HG02678 (cell line): Measurements from ENCODE around the gene MUCL3.
"Not testable (repeated sequence)": the region's sequence is repeated elsewhere in the genome, so short reads cannot be mapped to it uniquely, and the experiment has no call there.

Experiments
- ATAC-seq: cut with Tn5 transposase; IDR thresholded peaks from one replicate; pipeline ENCODE4 v1.9.1; 2021; ENCODE audit warnings: mild to moderate bottlenecking, moderate library complexity; ENCODE audit not compliant: unreplicated experiment

MUCL3 gene, protein sequence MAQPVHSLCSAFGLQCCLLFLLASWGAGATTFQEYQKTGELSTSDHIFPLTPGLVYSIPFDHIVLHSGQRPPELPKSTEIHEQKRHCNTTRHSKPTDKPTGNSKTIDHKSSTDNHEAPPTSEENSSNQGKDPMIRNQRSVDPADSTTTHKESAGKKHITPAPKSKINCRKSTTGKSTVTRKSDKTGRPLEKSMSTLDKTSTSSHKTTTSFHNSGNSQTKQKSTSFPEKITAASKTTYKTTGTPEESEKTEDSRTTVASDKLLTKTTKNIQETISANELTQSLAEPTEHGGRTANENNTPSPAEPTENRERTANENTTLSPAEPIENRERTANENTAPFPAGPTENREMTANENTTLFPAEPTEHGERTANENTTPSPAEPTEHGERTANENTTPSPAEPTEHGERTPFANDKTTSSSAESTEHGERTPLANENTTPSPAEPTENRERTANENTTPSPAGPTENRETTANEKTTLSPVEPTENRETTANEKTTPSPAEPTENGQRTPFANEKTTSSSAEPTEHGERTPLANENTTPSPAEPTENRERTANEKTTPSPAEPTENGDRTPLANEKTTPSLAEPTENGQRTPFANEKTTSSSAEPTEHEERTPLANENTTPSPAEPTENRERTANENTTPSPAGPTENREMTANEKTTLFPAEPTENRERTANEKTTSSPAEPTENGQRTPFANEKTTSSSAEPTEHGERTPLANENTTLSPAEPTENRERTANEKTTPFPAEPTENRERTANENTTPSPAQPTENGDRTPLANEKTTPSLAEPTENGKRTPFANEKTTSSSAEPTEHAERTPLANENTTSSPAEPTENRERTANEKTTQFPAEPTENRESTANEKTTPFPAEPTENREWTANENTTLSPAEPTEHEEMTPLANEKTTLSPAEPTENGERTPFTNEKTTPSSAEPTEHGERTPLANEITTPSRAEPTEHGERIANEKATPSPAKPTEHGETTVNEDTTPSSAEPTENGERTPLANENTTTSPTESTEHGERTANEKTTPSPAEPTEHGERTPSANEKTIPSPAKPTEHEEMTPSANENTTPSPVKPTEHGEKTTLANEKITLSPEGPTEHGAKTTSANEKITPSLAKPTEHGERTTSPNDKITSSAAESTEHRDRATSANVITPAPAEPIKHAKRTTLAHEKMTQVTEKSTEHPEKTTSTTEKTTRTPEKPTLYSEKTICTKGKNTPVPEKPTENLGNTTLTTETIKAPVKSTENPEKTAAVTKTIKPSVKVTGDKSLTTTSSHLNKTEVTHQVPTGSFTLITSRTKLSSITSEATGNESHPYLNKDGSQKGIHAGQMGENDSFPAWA (N-terminal part only)

DNA sequence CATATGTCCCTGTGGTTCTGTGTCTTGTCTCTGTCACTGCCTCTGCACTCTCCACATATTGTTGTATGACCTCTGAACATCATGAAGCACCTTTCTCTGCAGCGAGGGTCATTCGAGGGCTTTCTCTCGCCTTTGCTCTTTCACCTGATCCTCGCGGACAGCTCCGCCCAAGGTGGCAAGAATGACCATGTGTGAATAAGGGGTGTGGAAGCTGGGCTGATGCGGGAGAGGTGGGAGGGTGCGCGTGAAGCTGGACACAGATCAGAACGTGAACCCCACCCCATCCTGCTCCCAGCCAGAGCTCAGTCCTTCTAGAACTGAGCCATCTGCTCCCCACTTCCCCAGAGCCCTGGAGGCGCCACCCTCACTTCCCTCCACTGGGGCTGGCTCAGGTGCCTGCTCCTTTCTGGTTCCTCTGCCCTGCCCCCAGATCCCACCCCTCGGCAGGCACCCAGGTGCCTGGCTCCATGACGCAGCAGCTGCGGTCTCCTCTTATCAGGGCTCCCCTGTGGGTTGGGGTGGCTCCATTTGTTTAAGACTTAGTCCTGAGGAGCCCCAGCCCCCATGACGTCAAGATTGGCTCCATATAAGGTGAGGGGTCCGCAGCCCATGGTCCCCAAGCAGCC is at the start of gene MUCL3:
MUCL3 (plus strand) TSS at position 613 of the 626 bp plus-strand sequence. CDS start 27 bp downstream, outside the sequence.
- no peak for ATAC-seq

DNA sequence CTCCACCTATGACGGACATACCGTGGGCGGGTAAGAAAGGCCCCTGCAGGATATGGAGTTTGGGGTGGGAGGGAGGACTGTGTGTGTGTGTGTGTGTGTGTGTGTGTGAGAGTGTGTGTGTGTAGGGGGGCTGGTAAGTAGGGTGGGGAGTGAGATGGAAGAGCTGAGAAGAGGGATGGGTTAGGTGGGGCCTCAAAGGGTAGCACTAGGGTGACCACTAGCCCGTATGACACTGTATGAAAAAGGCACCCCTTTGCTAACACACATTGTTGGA is 49.4 kb upstream of the MUCL3 start:
- no peak for ATAC-seq

DNA sequence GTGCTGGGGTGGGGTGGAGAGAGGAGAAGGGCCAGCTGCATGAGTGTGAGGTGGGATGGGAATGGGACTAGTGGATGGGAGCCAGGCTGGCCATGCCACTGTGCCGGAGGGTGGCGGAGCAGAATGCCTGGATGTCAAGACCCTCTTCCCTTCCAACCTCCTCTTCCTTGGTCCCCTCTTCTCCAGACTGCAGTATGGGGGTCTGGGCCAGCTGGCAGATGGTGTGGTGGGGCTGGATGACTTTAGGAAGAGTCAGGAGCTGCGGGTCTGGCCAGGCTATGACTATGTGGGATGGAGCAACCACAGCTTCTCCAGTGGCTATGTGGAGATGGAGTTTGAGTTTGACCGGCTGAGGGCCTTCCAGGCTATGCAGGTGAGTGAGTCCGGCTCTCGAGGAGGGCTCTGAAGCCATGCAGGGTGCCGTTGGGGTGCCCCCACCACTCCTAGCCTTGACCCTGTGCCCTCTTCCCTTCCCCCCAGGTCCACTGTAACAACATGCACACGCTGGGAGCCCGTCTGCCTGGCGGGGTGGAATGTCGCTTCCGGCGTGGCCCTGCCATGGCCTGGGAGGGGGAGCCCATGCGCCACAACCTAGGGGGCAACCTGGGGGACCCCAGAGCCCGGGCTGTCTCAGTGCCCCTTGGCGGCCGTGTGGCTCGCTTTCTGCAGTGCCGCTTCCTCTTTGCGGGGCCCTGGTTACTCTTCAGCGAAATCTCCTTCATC is 48.8 kb upstream of the MUCL3 start:
- ATAC-seq, result no peak

DNA sequence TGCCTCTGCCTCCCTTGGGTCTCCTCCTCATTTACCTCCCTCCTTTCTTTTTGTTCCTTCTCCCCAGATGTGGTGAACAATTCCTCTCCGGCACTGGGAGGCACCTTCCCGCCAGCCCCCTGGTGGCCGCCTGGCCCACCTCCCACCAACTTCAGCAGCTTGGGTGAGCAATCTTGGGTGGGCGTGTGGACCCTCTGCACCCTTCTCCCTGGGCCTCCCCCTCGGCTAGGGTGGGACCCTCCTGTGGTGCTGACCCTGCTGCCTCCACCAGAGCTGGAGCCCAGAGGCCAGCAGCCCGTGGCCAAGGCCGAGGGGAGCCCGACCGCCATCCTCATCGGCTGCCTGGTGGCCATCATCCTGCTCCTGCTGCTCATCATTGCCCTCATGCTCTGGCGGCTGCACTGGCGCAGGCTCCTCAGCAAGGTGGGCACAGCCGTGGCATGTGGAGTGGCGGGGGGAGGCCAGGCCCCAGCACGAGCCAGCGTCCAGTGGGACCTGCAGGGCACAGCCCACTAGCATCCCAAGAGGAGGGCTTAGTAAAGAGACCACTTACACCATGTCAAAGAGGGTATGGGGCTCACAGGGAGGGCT is 47.7 kb upstream of the MUCL3 start:
- no peak for ATAC-seq

DNA sequence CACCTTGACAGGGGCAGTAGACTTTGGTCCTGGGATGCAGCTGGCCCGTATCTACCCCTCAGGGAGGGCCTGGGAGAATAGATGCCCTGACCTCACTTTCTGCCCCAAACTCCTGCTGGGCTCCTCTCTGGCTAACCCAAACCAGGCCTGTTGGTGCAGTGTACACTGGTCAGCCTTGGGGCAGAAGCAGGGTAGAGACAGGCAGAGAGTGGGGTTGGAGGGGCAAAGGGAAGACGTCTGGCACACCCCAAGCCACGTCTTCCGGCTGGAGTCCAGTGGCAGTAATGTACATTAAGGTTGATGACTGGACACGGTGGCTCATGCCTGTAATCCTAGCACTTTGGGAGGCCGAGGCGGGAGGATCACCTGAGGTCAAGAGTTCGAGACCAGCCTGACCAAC is 47.1 kb upstream of the MUCL3 start:
- no peak for ATAC-seq

DNA sequence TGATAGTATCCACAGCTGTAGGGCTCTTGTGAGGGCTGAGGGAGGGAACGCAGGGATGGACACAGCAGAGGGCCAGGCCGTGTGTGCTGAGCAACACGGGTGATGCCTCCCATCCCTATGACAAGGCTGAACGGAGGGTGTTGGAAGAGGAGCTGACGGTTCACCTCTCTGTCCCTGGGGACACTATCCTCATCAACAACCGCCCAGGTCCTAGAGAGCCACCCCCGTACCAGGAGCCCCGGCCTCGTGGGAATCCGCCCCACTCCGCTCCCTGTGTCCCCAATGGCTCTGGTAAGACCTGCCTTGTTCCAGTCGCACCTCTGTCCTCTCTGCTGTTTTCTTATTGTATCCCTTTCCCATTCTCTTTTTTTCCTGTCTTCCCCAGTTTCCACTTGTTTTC is 46.4 kb upstream of the MUCL3 start:
- no peak for ATAC-seq

DNA sequence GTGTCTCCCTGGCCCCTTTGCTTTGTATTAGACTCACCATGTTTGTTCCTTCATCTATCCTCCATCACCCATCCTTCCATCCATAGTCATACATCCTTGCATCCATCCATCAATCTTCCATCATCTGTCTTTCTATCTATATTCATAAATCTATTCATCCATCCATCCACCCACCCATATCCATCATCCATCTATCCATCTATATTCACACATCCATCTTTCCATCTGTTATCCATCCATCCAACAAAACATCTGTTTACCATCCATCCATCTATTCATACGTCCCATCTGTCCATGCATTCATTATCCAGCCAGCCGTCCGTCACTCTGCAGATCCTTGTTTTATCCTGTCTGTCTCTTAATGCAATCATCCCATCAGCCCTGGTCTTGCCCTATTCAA is 45.8 kb upstream of the MUCL3 start:
- ATAC-seq, result no peak

DNA sequence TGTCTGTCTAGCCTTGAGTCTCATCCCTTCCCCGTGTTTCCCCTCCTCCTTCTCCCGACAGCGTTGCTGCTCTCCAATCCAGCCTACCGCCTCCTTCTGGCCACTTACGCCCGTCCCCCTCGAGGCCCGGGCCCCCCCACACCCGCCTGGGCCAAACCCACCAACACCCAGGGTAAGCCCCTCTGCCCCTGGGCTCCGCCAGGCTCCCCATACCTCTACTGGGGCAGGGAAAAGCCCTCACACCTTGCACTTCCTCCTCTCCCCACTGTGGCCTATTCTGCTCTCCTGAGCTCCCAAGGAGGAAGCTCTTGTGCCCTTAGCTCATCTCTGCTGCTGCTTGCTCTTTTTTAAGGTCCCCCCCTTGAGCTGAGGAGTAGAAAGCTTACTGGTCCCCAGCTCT is 45.4 kb upstream of the MUCL3 start:
- ATAC-seq, result no peak

DNA sequence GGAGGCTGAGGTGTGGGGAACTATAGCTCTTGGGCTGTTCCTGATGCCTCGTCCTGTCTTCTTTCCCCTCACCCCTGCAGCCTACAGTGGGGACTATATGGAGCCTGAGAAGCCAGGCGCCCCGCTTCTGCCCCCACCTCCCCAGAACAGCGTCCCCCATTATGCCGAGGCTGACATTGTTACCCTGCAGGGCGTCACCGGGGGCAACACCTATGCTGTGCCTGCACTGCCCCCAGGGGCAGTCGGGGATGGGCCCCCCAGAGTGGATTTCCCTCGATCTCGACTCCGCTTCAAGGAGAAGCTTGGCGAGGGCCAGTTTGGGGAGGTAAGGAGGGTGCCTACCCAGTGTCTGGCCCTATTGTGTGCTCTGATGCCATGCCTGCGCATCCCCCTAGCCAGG is 44.2 kb upstream of the MUCL3 start:
- ATAC-seq, result no peak

DNA sequence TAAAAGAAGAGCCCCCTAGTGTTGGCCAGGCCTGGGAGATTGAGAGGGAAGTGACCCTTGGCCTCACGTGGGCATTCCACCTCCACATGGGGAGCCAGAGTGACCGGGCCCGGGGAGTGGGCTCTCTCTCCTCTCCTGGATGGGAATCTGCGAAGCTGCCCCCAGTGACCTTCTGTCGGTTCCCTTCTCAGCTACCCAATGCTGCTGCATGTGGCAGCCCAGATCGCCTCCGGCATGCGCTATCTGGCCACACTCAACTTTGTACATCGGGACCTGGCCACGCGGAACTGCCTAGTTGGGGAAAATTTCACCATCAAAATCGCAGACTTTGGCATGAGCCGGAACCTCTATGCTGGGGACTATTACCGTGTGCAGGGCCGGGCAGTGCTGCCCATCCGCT is 42.9 kb upstream of the MUCL3 start:
- no peak for ATAC-seq

DNA sequence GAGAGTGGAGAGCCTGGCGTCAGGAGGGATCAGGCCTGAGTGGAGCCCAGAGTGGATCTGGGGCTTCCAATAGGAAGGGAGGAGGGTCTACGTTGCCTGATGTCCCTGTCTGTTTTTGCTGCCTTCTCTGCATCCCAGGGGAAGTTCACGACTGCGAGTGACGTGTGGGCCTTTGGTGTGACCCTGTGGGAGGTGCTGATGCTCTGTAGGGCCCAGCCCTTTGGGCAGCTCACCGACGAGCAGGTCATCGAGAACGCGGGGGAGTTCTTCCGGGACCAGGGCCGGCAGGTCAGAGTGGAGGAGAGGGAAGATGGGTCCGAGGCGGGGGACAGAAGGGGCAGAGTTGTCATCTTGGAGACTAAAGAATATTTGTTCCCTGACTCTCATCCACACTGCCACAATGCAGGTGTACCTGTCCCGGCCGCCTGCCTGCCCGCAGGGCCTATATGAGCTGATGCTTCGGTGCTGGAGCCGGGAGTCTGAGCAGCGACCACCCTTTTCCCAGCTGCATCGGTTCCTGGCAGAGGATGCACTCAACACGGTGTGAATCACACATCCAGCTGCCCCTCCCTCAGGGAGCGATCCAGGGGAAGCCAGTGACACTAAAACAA is 41.9 kb upstream of the MUCL3 start:
- ATAC-seq, result no peak

DNA sequence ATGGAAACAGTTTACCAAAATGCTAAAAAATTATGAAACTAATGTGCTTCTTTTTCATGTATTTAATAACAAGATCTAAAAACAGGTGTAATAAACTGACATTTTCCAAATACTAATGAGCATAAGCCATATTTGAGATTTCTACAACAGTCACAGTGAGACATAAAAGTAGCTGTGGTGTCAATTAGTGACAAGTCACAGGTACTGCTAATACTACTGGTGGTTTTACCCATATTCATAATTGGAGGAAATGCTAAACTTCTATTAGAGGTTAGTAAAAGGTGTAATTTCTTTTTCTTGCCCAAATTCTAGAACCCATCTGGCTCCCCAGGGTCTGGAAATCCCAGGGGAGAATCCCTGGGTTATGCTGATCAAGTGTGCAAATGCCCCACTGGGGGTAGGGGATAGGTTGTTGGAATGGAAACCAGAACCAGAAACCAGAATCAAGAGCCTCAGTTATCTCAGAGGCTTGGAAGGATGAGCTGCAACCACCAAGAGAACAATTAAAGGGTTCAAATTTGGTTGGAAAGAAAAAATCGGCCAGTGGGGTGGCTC is 39.8 kb upstream of the MUCL3 start:
- no peak for ATAC-seq

DNA sequence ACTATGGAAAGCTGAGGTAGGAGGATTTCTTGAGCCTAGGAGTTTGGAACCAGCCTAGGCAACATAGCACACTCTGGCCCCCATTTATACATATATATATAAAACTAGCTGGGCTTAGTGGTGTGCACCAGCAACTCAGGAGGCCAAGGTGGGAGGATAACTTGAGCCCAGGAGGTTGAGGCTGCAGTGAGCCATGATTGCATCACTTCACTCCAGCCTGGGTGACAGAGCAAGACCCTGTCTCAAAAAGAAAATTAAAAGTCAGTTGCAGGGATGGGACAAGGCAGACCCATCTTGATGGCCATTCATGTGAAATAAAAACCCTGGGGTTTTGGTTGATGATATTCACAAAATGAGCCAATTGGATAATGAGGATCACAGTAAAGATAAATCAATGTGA is 39.3 kb upstream of the MUCL3 start:
- no peak for ATAC-seq

DNA sequence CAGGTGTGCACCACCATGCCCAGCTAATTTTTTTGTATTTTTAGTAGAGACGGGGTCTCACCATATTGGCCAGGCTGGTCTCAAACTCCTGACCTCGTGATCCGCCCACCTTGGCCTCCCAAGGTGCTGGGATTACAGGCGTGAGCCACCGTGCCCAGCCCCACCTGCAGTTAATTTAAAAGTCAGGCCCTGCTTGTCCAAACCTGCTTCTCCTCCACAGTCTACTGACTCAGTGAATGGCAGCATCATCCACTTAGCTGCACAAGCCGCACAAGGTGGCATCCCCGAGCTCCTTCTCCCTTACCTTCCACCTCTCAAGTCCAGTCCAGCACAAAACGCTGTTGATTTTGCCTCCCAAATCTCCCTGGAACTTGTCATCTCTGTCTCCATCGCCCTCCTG is 38.6 kb upstream of the MUCL3 start:
- ATAC-seq, result not testable (repeated sequence)

DNA sequence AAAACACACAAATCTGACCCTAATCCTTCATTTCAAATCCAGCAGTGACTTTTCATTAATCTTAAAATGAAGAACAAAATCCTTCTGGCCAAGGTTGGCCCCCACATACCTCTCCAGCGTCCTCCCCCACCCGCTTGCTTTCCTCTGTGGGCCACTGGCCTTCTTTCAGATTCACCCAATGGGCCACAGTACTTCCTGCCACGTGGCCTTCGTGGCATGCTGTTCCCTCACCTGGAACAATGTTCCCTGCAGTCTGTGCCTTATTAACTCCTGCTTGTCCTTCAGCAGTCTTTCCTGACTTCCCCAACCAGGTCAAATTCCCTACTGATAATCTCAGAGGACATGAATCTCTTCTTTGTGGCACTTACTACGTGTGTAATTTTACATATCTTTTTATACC is 38.1 kb upstream of the MUCL3 start:
- ATAC-seq, result no peak

DNA sequence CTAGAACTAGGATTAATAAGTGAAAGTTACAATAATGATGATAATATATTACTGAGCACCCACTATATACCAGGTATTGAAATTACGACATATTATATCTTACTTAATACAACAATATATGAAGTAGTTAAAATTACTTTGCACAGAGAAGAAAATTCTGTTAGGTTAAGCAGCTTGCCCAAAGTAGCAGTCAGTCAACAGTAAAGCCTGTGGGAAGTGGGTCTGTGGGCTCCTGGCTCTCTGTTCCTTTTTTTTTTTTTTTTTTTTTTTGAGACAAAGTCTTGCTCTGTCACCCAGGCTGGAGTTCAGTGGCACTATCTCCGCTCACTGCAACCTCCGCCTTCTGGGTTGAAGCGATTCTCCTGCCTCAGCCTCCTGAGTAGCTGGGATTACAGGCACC is 37.5 kb upstream of the MUCL3 start:
- no peak for ATAC-seq

DNA sequence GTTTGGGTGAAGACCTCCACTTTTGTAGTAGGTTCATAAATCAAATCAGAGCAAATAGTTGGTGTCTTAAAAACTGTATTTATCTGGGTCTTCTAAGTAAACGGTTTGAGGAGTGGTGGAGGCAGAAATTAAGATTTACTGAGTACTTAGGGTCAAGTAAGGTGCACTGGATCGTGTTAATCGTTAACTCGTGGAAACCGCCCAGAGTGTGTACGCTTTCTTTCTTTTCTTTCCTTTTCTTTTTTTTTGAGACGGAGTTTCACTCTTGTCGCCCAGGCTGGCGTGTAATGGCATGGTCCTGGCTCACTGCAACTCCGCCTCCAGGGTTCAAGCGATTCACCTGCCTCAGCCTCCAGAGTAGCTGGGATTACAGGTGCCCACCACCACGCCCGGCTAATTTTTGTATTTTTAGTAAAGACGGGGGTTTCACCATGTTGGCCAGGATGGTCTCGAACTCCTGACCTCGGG is 33.4 kb upstream of the MUCL3 start:
- not testable (repeated sequence) for ATAC-seq

DNA sequence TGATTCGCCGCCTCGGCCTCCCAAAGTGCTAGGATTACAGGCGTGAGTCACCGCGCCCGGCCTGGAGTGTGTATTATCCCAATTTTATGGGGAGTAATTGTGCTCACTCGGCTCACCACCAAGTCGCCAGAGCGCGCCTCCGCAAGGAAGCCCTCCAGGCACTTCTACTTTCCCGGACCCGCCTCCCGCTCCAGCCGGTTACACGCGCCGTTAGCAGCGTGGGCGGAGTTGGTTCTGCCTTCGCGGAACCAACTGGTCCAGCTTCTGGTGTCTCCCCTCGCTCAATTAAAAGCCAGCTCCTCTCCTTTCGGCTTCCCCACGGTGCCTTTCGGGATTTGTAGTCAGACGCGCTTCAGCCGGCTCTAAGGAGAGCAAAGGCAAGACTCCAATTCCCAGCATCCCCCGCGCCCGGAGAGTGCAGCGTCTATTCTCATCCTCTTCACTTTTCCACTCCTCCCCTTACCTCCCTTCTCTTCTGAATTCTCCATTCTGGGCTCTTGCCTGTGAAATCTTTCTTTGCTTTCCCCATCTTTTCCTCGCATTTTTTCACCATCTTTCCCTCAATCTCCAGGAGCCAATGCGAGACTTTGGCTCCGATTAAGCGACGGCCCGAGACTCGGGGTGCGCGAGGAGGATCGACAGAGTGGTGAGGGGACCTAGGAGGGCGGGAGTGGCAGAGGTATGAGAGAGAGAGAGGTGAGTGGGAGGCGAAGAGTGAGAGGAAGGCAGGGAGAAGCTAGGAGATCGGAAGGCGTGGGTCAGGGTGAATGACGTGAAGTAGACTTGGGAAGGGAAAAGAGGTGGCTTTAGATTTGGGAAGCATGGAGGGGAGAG is 32.8 kb upstream of the MUCL3 start, which contains the start of gene GTF2H4:
GTF2H4 (plus strand) TSS at position 450 of the 834 bp plus-strand sequence.
- ATAC-seq, result peak; percentile 91
